ENCODE data around the gene NLGN4Y.

GRCh38 chrY:14871971-14872370 lies 347.6 kb downstream of the NLGN4Y start:
- TF ChIP-seq CTCF (IDR thresholded peaks at IDR 0.05) (no peak), POLR2A (IDR thresholded peaks at IDR 0.05) (no peak), POLR2AphosphoS5 (IDR thresholded peaks at IDR 0.05) (no peak), EP300 (IDR thresholded peaks at IDR 0.05) (no peak)
